NCI-H524 treated with DMSO at 0.1 percent for 48 hours (cell line): Measurements from ENCODE around the gene OR4D11.
"Not testable (repeated sequence)": the region's sequence is repeated elsewhere in the genome, so short reads cannot be mapped to it uniquely, and the experiment has no call there.

Source experiments
- DNase-seq: peaks from one replicate; lab custom pipeline; 2025; lab: John Stamatoyannopoulos, UW

Gene OR4D11

GRCh38 chr11:59503276-59503675 is at the start of gene OR4D11:
Gene OR4D11 (plus strand): TSS chr11:59503576. CDS start chr11:59503576, 0 bp downstream.
- DNase-seq = no peak

GRCh38 chr11:59456661-59457060 is 46.7 kb upstream of the OR4D11 start, which contains the start of gene OR4D6:
Gene OR4D6 (plus strand): TSS chr11:59456961. CDS start chr11:59456961, 0 bp downstream.
- no peak for DNase-seq

GRCh38 chr11:59459916-59460315 is 43.5 kb upstream of the OR4D11 start:
- DNase-seq = no peak

DNA sequence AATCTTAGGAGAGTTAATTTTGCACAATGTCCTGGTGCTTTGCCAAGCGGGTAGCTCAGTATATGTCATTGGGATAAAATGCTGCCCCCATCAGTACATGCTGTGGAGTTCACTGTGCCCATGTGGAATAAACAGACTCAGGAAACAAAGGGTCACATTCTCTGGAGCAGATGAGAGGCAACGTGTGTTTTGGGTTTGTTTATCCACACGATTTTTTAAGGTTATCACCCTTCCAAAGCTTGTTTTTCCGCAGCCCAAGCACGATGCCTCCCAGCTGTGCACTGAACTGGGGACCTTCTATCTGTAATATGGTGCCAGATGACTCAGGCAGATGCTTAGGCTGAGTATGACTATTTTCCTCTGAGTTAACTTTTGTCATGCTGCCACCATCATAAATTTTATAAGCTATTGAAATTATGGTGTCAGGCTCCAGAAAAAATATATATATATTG is 40.2 kb upstream of the OR4D11 start:
- DNase-seq = no peak

GRCh38 chr11:59473015-59473414 is 30.4 kb upstream of the OR4D11 start, which contains the start of gene OR4D10:
Gene OR4D10 (plus strand): TSS chr11:59473315. CDS start chr11:59477430, 4,115 bp downstream.
- DNase-seq = no peak

GRCh38 chr11:59475176-59475575 is 28.2 kb upstream of the OR4D11 start:
- no peak for DNase-seq

GRCh38 chr11:59479906-59480305 is 23.5 kb upstream of the OR4D11 start:
- no peak for DNase-seq

GRCh38 chr11:59480359-59480758 is 23.0 kb upstream of the OR4D11 start:
- no peak for DNase-seq

GRCh38 chr11:59501931-59502330 is 1.4 kb upstream of the OR4D11 start:
- no peak for DNase-seq

DNA sequence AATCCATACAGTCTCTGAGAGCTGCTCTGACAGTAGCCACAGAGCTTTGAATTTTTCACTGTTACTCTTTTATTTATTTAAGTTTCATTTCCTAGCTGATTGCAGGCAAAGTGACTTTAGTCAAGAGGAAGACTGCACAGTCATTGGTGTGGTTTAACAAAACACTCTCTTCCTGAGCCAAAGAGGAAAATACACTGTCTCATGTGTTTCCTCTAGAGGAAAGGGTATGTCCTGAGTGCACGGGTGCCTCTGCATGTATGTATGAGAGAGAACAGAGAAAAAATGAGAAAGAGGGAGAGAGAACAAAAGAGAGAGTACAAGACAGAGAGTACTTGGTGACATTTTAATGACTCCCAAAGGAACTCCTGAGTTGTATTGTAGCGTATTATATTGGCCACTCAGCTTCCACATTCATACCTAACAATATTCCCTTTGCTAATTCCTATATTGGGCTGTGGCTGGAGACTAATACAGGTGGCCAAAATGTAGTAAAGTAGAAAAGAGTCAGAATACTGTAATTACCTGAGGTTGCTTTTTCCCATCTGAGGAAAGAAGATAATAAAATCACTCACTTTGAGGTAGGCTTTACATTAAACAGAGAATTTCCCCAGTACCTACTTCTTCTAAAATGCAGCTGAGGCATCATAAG is 7.7 kb downstream of the OR4D11 start, which contains the start of gene OR4D9:
OR4D9 (plus strand) TSS at position 599 of the 649 bp plus-strand sequence. CDS start 3,374 bp downstream, outside the sequence.
- no peak for DNase-seq

- no peak for DNase-seq
Measured at GRCh38 chr11:59511675-59512074, 8.3 kb downstream of the OR4D11 start.

- DNase-seq = not testable (repeated sequence)
Measured at GRCh38 chr11:59520139-59520538, 16.8 kb downstream of the OR4D11 start.

DNA sequence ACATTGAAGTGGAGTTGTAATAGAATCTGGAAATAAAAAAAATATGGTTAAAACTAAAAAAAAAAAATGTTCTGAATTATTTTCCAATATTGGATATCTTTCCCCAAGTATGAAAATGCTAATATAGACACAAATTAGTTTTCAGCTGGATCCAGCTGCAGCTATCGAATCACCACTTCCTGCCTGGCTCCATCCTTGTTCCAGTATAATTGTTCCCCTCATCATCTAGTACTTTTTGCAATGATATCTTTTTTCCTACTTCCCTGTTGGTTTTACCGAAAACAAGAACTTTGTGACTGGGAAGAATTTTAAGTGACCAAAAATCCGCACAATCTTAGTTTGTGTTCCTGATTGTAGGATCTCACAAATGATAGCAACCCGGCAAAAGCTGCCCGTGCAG is 17.4 kb downstream of the OR4D11 start:
- DNase-seq = no peak

DNA sequence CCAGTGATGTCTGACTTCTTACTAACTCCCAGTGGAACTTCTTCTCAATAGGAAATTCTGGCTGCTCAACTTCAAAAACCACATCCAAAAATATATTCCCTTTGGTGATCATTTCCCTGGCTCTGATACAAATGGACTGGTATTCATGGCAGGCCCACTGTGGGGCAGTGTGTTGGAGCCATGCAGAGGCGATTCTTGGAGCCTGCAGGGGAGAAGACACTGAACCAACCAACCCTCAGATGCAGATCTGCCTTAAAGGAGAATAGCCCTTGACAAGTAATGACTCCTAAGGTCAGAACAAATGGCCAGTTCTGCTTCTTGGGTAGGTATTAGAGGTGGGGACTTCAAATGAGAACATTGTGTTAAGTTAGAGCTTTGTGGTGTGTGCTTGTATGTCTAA is 20.2 kb downstream of the OR4D11 start:
- DNase-seq = no peak

- no peak for DNase-seq
Measured at GRCh38 chr11:59528711-59529110, 25.3 kb downstream of the OR4D11 start.

GRCh38 chr11:59532620-59533019 is 29.2 kb downstream of the OR4D11 start:
- no peak for DNase-seq

GRCh38 chr11:59534676-59535075 is 31.3 kb downstream of the OR4D11 start:
- DNase-seq = no peak

DNA sequence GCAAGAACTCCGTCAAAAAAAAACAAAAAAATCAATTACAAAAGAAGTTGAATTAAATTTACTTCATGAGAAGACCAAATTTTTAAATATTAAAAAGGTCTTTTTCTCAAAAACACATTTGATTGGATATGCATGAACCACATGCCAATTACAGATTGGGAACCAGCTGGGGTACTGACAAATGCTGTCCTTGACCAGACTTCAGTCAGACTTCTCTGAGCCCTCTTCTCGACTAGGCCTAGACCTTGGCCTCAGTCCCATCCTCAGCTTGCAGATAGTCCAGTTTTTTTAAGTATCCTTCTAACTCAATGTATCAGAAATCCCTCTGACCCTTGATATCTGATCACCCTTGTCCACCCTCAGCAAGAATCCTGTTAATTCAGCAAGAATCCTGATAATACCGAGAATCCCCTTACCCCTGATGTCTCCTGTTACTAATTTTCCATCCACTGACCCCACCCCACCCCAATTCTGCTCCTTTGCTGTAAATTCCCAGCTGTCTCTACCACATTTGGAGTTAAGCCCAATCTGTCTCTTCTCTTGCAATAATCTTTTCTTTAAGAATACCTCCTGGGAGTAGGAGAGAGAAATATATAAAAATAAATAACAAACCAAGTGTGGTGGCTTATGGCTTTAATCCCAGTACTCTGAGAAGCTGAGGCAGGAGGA is 38.9 kb downstream of the OR4D11 start:
- no peak for DNase-seq

DNA sequence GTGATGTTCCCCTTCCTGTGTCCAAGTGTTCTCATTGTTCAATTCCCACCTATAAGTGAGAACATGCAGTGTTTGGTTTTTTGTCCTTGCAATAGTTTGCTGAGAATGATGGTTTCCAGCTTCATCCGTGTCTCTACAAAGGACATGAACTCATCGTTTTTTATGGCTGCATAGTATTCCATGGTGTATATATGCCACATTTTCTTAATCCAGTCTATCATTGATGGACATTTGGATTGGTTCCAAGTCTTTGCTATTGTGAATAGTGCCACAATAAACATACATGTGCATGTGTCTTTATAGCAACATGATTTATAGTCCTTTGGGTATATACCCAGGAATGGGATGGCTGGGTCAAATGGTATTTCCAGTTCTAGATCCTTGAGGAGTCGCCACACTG is 40.3 kb downstream of the OR4D11 start:
- DNase-seq = not testable (repeated sequence)

DNA sequence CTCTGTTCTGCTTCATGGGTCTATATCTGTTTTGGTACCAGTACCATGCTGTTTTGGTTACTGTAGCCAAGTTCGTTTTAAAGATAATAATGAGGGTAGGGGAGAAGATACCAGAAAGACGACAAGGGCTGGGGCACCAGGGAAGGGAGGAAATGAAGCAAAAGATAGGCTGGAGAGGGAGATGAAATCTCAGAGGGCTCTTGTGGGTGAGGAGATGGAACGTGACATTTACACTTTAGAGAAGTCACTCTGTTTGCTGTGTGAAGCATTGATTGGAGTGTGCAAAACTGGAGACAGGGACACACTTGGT is 41.4 kb downstream of the OR4D11 start:
- no peak for DNase-seq

GRCh38 chr11:59545179-59546020 is 42.0 kb downstream of the OR4D11 start:
- DNase-seq = no peak

DNA sequence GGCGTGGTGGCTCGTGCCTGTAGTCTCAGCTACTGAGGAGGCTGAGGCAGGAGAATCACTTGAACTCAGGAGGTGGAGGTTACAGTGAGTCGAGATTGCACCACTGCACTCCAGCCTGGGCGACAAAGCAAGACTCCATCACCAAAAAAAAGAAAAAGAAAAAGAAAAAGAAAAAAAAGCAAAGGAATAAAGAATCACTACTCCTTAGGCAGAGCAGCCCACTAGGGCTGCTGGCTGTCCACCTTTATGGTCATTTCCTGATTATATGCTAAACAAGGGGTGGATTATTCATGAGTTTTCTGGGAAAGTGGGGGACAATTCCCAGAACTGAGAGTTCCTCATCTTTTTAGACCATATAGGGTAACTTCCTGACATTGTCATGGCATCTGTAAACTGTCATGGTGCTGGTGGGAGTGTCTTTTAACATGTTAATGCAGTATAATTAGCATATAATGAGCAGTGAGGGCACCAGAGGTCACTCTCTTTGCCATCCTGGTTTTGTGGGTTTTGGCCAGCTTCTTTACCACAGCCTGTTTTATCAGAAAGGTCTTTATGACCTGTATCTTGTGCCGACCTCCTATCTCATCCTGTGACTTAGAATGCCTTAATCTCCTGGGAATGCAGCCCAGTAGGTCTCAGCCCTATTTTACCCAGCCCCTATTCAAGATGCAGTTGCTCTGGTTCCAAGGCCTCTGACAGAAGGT is 44.4 kb downstream of the OR4D11 start:
- not testable (repeated sequence) for DNase-seq
